GM18858 (cell line): ENCODE results near the gene B4GALNT4.
"Not testable (repeated sequence)": the region's sequence is repeated elsewhere in the genome, so short reads cannot be mapped to it uniquely, and the experiment has no call there.

ENCODE experiments used
- ATAC-seq: cut with Tn5 transposase; IDR thresholded peaks from one replicate; pipeline ENCODE4 v1.9.1; 2021; ENCODE audit not compliant: unreplicated experiment

B4GALNT4 gene

GRCh38 chr11:334264-334994 is 34.9 kb upstream of the B4GALNT4 start:
- no peak for ATAC-seq

- no peak for ATAC-seq
Observed at GRCh38 chr11:335779-336658, 33.3 kb upstream of the B4GALNT4 start.

DNA sequence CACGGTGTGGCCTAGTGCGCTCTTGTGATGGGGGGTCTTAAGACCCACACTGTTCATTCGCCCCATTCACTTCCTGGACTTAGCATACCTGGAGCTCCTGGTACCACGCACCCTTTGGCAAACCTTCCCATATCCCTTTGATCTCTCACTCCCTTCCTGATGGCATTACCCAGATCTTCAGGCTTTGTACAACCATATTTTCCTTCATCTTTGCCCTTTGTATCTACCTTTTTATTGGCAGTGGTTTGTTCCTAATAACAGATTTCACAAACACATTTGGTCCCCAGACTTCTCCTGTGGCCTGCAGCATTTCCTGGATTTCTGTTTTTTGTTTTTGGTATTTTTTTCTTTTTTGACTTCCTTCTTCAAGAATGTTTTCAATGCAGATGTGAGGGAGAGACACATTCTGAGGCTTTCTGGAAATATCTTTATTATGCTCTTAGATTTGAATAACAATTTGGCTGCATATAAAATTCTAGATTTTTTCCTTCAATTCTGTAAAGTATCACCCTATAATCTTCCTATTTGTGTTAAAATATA is 32.6 kb upstream of the B4GALNT4 start:
- no peak for ATAC-seq

DNA sequence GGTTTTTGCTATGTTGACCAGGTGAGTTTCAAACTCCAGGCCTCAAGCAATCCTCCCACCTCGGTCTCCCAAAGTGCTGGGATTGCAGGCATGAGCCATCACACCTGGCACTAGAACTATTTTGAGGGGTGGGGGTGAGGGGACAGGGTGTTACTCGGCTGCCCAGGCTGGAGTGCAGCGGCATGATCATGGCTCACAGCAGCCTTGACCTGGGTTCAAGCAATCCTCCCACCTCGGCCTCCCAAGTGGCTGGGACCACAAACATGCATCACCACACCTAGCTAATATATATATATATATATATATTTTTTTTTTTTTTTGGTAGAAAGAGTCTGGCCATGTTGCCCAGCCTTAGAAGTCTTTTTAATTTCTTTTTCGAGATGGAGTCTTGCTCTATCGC is 31.6 kb upstream of the B4GALNT4 start:
- ATAC-seq: no peak

GRCh38 chr11:339963-340362 is 29.3 kb upstream of the B4GALNT4 start:
- ATAC-seq: no peak

DNA sequence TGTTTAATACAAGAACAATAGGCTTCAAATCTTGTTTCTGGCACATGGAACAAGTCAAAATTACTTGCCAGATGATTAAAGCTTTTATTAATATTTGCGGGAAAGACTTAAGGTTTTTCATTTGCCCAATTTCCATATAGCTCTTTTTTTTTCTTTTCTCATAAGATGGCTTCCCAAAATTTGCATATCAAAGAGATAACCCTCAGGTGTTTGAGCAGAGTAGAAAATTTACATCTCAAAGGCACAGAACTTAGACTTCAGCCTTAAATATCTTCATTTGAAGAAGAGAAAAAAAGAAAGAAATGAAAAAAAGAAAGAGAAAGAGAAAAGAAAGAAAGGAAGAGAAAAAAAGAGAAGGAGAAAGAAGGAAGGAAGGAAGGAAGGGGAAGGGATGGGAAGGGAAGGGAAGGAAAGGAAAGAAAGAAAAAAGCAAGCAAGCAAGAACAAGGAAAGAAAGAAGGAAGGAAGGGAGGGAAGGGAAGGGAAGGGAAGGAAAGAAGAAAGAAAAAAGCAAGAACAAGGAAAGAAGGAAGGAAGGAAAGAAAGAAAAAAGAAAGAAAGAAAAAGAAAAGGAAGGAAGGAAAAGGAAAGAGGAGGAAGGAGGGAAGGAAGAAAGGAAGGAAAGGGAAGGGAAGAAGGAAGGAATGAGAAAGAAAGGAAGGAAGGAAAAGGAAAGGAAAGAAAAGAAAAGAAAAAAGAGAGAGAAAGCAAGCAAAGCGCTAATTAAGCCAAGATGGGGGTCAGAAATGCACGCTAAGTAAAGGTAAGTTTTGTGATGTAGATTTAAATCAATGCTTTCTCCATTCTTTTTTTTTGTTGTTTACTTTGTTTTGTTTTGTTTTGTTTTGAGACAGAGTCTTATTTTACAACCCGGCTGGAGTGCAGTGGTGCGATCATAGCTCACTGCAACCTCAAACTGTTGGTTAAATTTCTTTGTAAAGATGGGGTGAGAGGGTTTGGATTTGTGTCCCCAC is 28.5 kb upstream of the B4GALNT4 start:
- ATAC-seq: no peak

DNA sequence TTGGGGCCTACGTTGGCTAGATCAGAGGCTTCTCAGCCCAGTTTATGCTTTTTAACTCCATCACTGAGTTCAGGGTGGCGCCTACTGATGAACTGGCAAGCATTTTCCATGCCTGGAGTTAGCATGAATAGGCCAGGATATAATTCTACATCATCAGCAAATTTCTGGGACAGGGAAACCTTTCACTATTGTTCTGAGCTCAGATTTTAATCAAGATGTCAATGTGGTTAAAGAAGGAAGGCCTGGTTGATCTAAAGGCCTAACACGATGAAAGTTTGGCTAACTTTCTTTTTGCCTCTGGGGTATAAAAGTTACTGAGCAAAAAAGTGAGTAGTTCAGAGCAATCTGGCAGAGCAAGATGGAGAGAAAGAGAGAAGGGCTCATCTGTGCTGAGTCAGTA is 27.0 kb upstream of the B4GALNT4 start:
- no peak for ATAC-seq

GRCh38 chr11:344836-345578 is 24.3 kb upstream of the B4GALNT4 start:
- no peak for ATAC-seq

DNA sequence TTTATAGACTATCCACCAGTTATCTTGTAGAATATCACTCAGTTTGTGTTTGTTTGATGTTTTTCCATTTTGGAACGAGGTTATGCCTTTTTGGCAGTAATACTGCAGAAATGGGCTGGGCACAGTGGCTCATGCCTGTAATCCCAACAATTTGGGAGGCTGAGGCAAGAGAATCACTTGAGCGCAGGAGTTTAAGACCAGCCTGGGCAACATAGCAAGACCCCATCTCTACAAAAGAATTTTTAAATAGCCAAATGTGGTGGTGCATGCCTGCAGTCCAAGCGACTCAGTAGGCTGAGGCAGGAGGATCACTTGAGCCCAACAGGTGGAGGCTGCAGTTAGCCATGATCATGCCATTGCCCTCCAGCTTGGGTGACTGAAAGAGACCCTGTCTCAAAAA is 22.8 kb upstream of the B4GALNT4 start:
- ATAC-seq: no peak

GRCh38 chr11:349270-349954 is 19.9 kb upstream of the B4GALNT4 start:
- not testable (repeated sequence) for ATAC-seq

DNA sequence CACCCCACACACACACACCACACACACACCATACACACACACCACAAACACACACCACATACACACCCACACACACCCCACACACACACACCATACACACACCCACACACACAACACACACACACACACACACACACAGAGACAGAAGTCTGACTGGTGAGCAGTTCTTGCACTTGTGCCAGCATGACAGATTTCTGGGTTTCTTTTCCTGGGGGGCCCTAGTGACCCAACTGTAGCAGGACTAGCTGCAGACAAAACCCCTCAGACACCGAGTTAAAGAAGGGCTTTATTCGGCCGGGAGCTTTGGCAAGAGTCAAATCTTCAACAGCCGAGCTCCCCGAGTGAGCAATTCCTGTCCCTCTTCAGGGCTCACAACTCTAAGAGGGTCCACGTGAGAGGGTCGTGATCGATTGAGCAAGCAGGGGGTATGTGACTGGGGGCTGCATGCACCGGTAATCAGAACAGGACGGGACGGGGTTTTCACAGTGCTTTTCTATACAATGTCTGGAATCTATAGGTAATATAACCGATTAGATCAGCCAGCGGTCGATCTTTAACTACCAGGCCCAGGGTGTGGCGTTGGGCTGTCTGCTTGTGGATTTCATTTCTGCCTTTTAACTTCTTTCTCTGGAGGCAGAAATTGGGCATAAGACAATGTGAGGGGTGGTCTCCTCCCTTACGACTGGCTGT is 19.1 kb upstream of the B4GALNT4 start:
- ATAC-seq: not testable (repeated sequence)

GRCh38 chr11:350723-351255 is 18.5 kb upstream of the B4GALNT4 start:
- no peak for ATAC-seq

DNA sequence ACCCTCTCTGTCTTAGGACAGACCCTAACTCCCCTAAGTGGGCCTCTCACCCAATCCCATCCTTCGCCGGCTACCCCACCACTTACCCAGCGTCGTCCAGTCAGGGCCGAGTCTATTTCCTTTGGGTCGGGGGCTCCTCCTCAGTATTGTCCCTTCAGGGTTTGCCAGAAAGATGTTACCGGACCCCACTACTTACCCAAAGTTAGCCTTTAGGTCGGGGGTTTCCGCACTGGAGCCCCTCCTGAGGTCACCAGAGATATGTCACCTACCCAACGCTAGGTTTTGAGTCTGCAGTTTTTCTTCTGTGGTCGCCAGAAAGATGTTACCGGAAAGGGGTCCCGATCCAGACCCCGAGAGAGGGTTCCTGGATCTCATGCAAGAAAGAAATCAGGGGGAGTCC is 17.9 kb upstream of the B4GALNT4 start:
- no peak for ATAC-seq

DNA sequence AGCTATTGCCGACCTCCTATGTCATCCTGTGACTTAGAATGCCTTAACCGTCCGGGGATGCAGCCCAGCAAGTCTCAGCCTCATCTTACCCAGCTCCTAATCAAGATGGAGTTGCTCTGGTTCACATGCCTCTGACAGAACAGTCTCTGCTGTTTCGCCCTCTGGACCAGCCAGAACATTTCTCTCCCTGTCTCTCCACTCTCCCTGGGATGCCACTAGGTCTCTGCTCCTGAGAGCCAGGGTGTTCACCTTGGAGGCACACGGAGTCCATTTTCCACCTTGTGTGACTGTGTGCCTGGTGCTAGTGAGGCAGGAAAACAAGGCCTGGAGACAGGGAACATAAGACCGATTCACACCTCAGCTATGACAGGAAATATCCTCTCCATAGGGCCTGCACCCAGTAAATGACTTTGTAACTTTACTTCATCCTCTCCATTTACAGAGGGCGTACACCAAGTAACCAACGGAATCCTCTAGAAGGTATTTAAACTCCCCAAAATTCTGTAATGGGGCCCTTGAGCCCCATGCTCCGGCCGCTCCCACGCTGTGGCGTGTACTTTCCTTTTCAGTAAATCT is 16.8 kb upstream of the B4GALNT4 start:
- no peak for ATAC-seq

- ATAC-seq: no peak
Observed at GRCh38 chr11:353179-353873, 16.0 kb upstream of the B4GALNT4 start.

- ATAC-seq: no peak
Observed at GRCh38 chr11:355581-356458, 13.5 kb upstream of the B4GALNT4 start.

GRCh38 chr11:356610-357009 is 12.7 kb upstream of the B4GALNT4 start:
- no peak for ATAC-seq
